Pancreas (tissue), 10 donors: ENCODE data around the gene AKAP6. TPM values are rescaled to one million over a fixed set of nuclear protein-coding genes. Genes with fewer than 3 reads are reported as not detected.

ENCODE experiments used
- ATAC-seq, 4 donors: fragments of 200-7000 bp; cut with Tn5 transposase; one replicate each; pipeline versions ENCODE4 v1.8.0 to v1.9.1; 2020; ENCODE audit warnings: mild to moderate bottlenecking in 4 of 4, moderate library complexity in 4 of 4
- DNase-seq, 6 donors: peaks; one replicate each; pipeline ENCODE4 v3.0.0-alpha.2; 2020
- FAIRE-seq: peaks from 2 replicates; lab custom pipeline; 2012; peaks lifted over from hg19 to GRCh38; lab: Jason Lieb, UNC
- H3K27ac ChIP-seq, 4 donors: fragments of 200-600 bp; sonication (generic); 1 replicate in 3 of 4; 2 replicates in 1 of 4; pipeline versions ENCODE4 v1.5.0 to v1.8.0; 2020
- H3K27me3 ChIP-seq, 4 donors: fragments of 200-600 bp; one replicate each; pipeline ENCODE4 v1.8.0; 2021
- H3K36me3 ChIP-seq, 3 donors: fragments of 200-600 bp; sonication (generic) in 1 of 3; one replicate each; pipeline versions ENCODE4 v1.5.0 to v1.8.0; 2020 to 2021
- H3K4me1 ChIP-seq, 3 donors: fragments of 200-600 bp; one replicate each; pipeline ENCODE4 v1.8.0; 2021
- H3K4me3 ChIP-seq, 4 donors: fragments of 200-600 bp; sonication (generic) in 2 of 4; one replicate each; pipeline versions ENCODE4 v1.5.0 to v1.8.0; 2020 to 2021
- H3K9me3 ChIP-seq, 4 donors: fragments of 200-600 bp; one replicate each; pipeline ENCODE4 v1.8.0; 2021
- CTCF ChIP-seq, 4 donors: fragments of 200-600 bp; sonication (generic) in 3 of 4; IDR thresholded peaks; one replicate each; pipeline versions ENCODE4 v1.5.0 to v1.8.0; 2021; ENCODE audit warnings: antibody characterized with exemption in 4 of 4
- WGBS, 2 donors: extraction: QIAGEN DNeasy Blood & Tissue Kit; methylation state at CpG; one replicate each; pipeline ENCODE4 v1.1.7; 2013; 5-methylcytosine and 5-hydroxymethylcytosine counted together
- intact Hi-C, 3 donors: fragments of 100-400 bp; cut with DNase I; formaldehyde crosslinking; loops; one replicate each; pipeline versions ENCODE4 v1.11.1 to v1.14.2; 2022
- polyA plus RNA-seq, 2 donors: library from polyadenylated mRNA; stranded (reverse); fragments of 200-250 nt; gene quantifications; one replicate each; pipeline ENCODE4 v1.2.3, GENCODE V29; 2013
- total RNA-seq, 6 donors: library from RNA; stranded (reverse); fragmentation: NEBNext Ultra II Directional in 4 of 6; extraction: Animal tissue kit (Norgen Biotek cat#: 25700) in 4 of 6; gene quantifications; one replicate each; pipeline versions ENCODE4 v1.2.1 to v1.2.4, GENCODE V29; 2021 to 2023
- donor health status: healthy with polysubstance abuse.
- donor health status: DM: no; HTN: no; CAD: no; lungs with moderate emphysema.
- donor health status: DM: no; HTN: no; CAD: no.
- donor health status: control.
- donor health status: control.
- donor health status: Bipolar disorder and iron deficiency.
- donor health status: DM: yes; HTN: yes; CAD: no.
- donor health status: DM: no; HTN: no; CAD: no.
- donor health status: DM: no; HTN: no; CAD: no.
- donor health status: DM: yes; HTN: yes; CAD: no.

The AKAP6 gene
- total and polyA plus RNA-seq, 8 donors: 0.34 to 2.2 (median 1.8) TPM

GRCh38 chr14:32497248-32497647 lies 168.2 kb downstream of the AKAP6 start:
- no peak overlapping the region for H3K27ac ChIP-seq

GRCh38 chr14:32507029-32507984 lies 178.2 kb downstream of the AKAP6 start:
- Histone ChIP-seq H3K9me3 (no peaks in the 10 kb centered on the region), H3K27ac (no peak overlapping the region), H3K4me1 (no peaks in the 10 kb centered on the region), H3K27me3 (no peaks in the 10 kb centered on the region), H3K36me3 (no peaks in the 10 kb centered on the region), H3K4me3 (no peak overlapping the region)
- no peak for DNase-seq
- no peak for ATAC-seq
- 76 to 87% methylated on average over 4 of the region's 4 CpGs for WGBS, 2 donors
- TF ChIP-seq CTCF (IDR thresholded peaks at IDR 0.05): no peak
- no peak for FAIRE-seq
- intact Hi-C loops: no loop called here

More at GRCh38 chr14:32497248-32497647, 168.2 kb downstream of the AKAP6 start:
- ATAC-seq (no peak), FAIRE-seq (no peak), DNase-seq (no peak)
- no peaks in the 10 kb centered on the region for H3K27me3 ChIP-seq
- no peak overlapping the region for H3K4me3 ChIP-seq
- intact Hi-C loops: no loop called here
- no peak for TF ChIP-seq CTCF (IDR thresholded peaks at IDR 0.05)
- no peaks in the 10 kb centered on the region for H3K36me3 ChIP-seq
- H3K9me3 ChIP-seq: no peaks in the 10 kb centered on the region
- H3K4me1 ChIP-seq: no peaks in the 10 kb centered on the region

- Histone ChIP-seq H3K9me3 (no peaks in the 10 kb centered on the region), H3K36me3 (no peaks in the 10 kb centered on the region), H3K4me3 (no peak overlapping the region), H3K27me3 (no peaks in the 10 kb centered on the region), H3K4me1 (no peaks in the 10 kb centered on the region), H3K27ac (no peak overlapping the region)
- no peak for FAIRE-seq
- no peak for TF ChIP-seq CTCF (IDR thresholded peaks at IDR 0.05)
- 70 to 77% methylated on average over 2 of the region's 2 CpGs for WGBS, 2 donors
- no peak for DNase-seq
- intact Hi-C loops: no loop called here
- ATAC-seq: no peak
Measured at GRCh38 chr14:32508281-32508680, 179.2 kb downstream of the AKAP6 start.

- no peak overlapping the region for H3K4me3 ChIP-seq
- peak in 4 of 6 donors; percentile 25 to 34 (median 26) for DNase-seq
- H3K4me1 ChIP-seq: no peaks in the 10 kb centered on the region
- H3K36me3 ChIP-seq: no peaks in the 10 kb centered on the region
- no peaks in the 10 kb centered on the region for H3K9me3 ChIP-seq
- TF ChIP-seq CTCF (IDR thresholded peaks at IDR 0.05): no peak
- peak; percentile 48 to 93 (median 82) for ATAC-seq
- intact Hi-C loops: no loop called here
- H3K27ac ChIP-seq: peak overlapping the region in 2 of 4 donors; percentile 25 to 60
- H3K27me3 ChIP-seq: no peaks in the 10 kb centered on the region
- WGBS, 2 donors: 39 to 42% methylated on average over 10 of the region's 10 CpGs
- no peak for FAIRE-seq
Measured at GRCh38 chr14:32509632-32510187, 180.6 kb downstream of the AKAP6 start.
